WTC11 (cell line): ENCODE data around the gene RAD51. TPM values are rescaled to one million over a fixed set of nuclear protein-coding genes. Genes with fewer than 3 reads are reported as not detected.
A peak's percentile ranks its signal among the peaks of the same experiment; 100 is the strongest.

Source experiments
- ATAC-seq: fragments of 200-7000 bp; cut with Tn5 transposase; 2 replicates; pipeline ENCODE4 v1.10.0; 2021; ENCODE audit warnings: mild to moderate bottlenecking, moderate library complexity
- CTCF ChIA-PET: fragments of 300-600 bp; sonication (Branson Sonifier 250); formaldehyde crosslinking; loops from one replicate; lab custom pipeline; 2021; ENCODE audit warnings: antibody characterized with exemption; lab: Charles Lee
- POLR2A ChIA-PET: fragments of 350-600 bp; sonication (Branson Sonifier 250); formaldehyde crosslinking; loops from one replicate; lab custom pipeline; 2021; ENCODE audit warnings: antibody characterized with exemption; lab: Charles Lee
- DNase-seq: peaks from one replicate; pipeline ENCODE4 v3.0.0; 2021; ENCODE audit warnings: low spot score
- H3K27ac Mint-ChIP-seq: 2 replicates; pipeline ENCODE4 v1.8.0; 2021; ENCODE audit warnings: mixed read lengths
- H3K27me3 Mint-ChIP-seq: 2 replicates; pipeline ENCODE4 v1.8.0; 2021; ENCODE audit warnings: low read depth, mild to moderate bottlenecking, moderate library complexity, mixed read lengths
- H3K36me3 Mint-ChIP-seq: 2 replicates; pipeline ENCODE4 v1.8.0; 2021; ENCODE audit warnings: mixed read lengths
- H3K4me1 Mint-ChIP-seq: 2 replicates; pipeline ENCODE4 v1.8.0; 2022; ENCODE audit warnings: mixed read lengths
- H3K4me3 Mint-ChIP-seq: 2 replicates; pipeline ENCODE4 v1.8.0; 2021; ENCODE audit warnings: mild to moderate bottlenecking, moderate library complexity, mixed read lengths
- H3K9me3 Mint-ChIP-seq: 2 replicates; pipeline ENCODE4 v1.8.0; 2021; ENCODE audit warnings: mixed read lengths
- CBFB ChIP-seq: sonication (generic); formaldehyde crosslinking; IDR thresholded peaks from 2 replicates; pipeline ENCODE4 v1.8.1; 2022; ENCODE audit warnings: mild to moderate bottlenecking, low read depth, missing genetic modification reagents
- E2F5 ChIP-seq: sonication (generic); formaldehyde crosslinking; IDR thresholded peaks from 2 replicates; pipeline ENCODE4 v1.8.1; 2022; ENCODE audit warnings: mild to moderate bottlenecking, moderate library complexity, missing genetic modification reagents
- GABPB1 ChIP-seq: sonication (generic); formaldehyde crosslinking; IDR thresholded peaks from 2 replicates; pipeline ENCODE4 v1.8.1; 2023; ENCODE audit warnings: mild to moderate bottlenecking, missing genetic modification reagents
- HMGA2 ChIP-seq: fragments of 250-450 bp; sonication (Bioruptor Pico); IDR thresholded peaks from 2 replicates; pipeline ENCODE4 v1.4.0; 2021; ENCODE audit warnings: mild to moderate bottlenecking, moderate library complexity
- KAT7 ChIP-seq: sonication (generic); formaldehyde crosslinking; IDR thresholded peaks from 2 replicates; pipeline ENCODE4 v1.8.1; 2023; ENCODE audit warnings: missing genetic modification reagents, mild to moderate bottlenecking, borderline replicate concordance
- MAX ChIP-seq: sonication (generic); formaldehyde crosslinking; IDR thresholded peaks from 2 replicates; pipeline ENCODE4 v1.8.0; 2022; ENCODE audit warnings: mild to moderate bottlenecking, missing genetic modification reagents
- MXD4 ChIP-seq: fragments of 250-450 bp; sonication (Bioruptor Pico); IDR thresholded peaks from 2 replicates; pipeline ENCODE4 v1.8.0; 2021; ENCODE audit warnings: mild to moderate bottlenecking, moderate library complexity, borderline replicate concordance
- OVOL2 ChIP-seq: fragments of 250-450 bp; sonication (Bioruptor Pico); IDR thresholded peaks from 2 replicates; pipeline ENCODE4 v1.9.0; 2021; ENCODE audit warnings: mild to moderate bottlenecking, borderline replicate concordance
- TEAD4 ChIP-seq: sonication (generic); formaldehyde crosslinking; IDR thresholded peaks from 2 replicates; pipeline ENCODE4 v1.8.0; 2022; ENCODE audit warnings: mild to moderate bottlenecking, missing genetic modification reagents
- ZNF232 ChIP-seq: sonication (generic); formaldehyde crosslinking; IDR thresholded peaks from 2 replicates; pipeline ENCODE4 v1.8.0; 2022; ENCODE audit warnings: mild to moderate bottlenecking, missing genetic modification reagents
- ZNF263 ChIP-seq: sonication (generic); formaldehyde crosslinking; IDR thresholded peaks from 2 replicates; pipeline ENCODE4 v1.8.1; 2022; ENCODE audit warnings: low read depth, mild to moderate bottlenecking, moderate library complexity, missing genetic modification reagents
- ZNF416 ChIP-seq: fragments of 250-450 bp; sonication (Bioruptor Pico); IDR thresholded peaks from 2 replicates; pipeline ENCODE4 v1.9.0; 2021; ENCODE audit warnings: mild to moderate bottlenecking, inconsistent platforms
- ZNF512 ChIP-seq: sonication (generic); formaldehyde crosslinking; IDR thresholded peaks from 2 replicates; pipeline ENCODE4 v1.8.1; 2022; ENCODE audit warnings: missing genetic modification reagents, borderline replicate concordance
- ZNF671 ChIP-seq: fragments of 250-450 bp; sonication (Bioruptor Pico); IDR thresholded peaks from 2 replicates; pipeline ENCODE4 v1.8.0; 2021; ENCODE audit warnings: mild to moderate bottlenecking
- ZSCAN18 ChIP-seq: fragments of 250-450 bp; sonication (Bioruptor Pico); IDR thresholded peaks from 2 replicates; pipeline ENCODE4 v2.1.2; 2022; ENCODE audit warnings: mild to moderate bottlenecking, moderate library complexity
- total RNA-seq: library from RNA; stranded (reverse); gene quantifications from 3 replicates; pipeline ENCODE4 v1.2.3, GENCODE V29; 2021
- TF ChIP-seq, protein P1 (sequence below): sonication (generic); formaldehyde crosslinking; IDR thresholded peaks from 2 replicates; pipeline ENCODE4 v1.8.0; 2022; ENCODE audit warnings: mild to moderate bottlenecking, missing genetic modification reagents
- TF ChIP-seq, protein P2 (sequence below): sonication (generic); formaldehyde crosslinking; IDR thresholded peaks from 2 replicates; pipeline ENCODE4 v1.8.0; 2022; ENCODE audit warnings: mild to moderate bottlenecking, missing genetic modification reagents
- TF ChIP-seq, protein P3 (sequence below): sonication (generic); formaldehyde crosslinking; IDR thresholded peaks from 2 replicates; pipeline ENCODE4 v1.8.0; 2023; ENCODE audit warnings: missing genetic modification reagents

RAD51 gene
- total RNA-seq, 1 experiment from 2014 or later, result 36.4 TPM

- Mint-ChIP-seq H3K9me3 (no peaks in the 10 kb centered on the region), H3K27ac (no peak overlapping the region), H3K27me3 (no peaks in the 10 kb centered on the region), H3K36me3 (peaks cover 20% of the 10 kb centered on the region), H3K4me3 (no peak overlapping the region), H3K4me1 (no peaks in the 10 kb centered on the region)
- DNase-seq (no peak), ATAC-seq (no peak)
- TF ChIP-seq OVOL2 (CRISPR knock-in tag) (no peak), ZNF671 (CRISPR knock-in tag) (no peak), MXD4 (no peak)
- TF ChIP-seq, protein P1, sequence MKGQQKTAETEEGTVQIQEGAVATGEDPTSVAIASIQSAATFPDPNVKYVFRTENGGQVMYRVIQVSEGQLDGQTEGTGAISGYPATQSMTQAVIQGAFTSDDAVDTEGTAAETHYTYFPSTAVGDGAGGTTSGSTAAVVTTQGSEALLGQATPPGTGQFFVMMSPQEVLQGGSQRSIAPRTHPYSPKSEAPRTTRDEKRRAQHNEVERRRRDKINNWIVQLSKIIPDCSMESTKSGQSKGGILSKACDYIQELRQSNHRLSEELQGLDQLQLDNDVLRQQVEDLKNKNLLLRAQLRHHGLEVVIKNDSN, result no peak
- CTCF ChIA-PET, result interaction anchor here (0.7 kb wide), 1 partner anchor 255 kb away, joined by 3 read pairs; no protein-coding TSS in a partner anchor
- POLR2A ChIA-PET, result interaction anchor here (0.7 kb wide), 1 partner anchor 531 kb away, joined by 3 read pairs; no protein-coding TSS in a partner anchor
These were observed 44.5 kb upstream of the RAD51 start for GRCh38 chr15:40650479-40650878.

DNA sequence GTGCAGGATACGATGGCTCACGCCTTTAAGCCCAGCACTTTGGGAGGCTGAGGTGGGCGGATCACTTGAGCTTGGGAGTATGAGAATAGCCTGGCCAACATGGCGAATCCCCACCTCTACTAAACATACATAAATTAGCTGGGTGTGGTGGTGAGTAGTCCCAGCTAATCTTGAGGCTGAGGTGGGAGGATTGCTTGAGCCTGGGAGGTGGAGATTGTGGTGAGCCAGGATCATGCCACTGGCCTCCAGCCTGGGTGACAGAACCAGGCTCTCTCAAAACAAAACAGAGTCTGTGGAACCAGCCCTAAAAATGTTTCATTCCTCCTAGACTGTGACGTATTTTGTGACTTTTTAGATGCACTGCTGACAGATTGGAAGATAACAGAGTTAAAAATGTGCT, 34.3 kb upstream of the RAD51 start:
- H3K4me1 Mint-ChIP-seq, result no peaks in the 10 kb centered on the region
- H3K4me3 Mint-ChIP-seq, result no peak overlapping the region
- H3K9me3 Mint-ChIP-seq, result peaks cover 4% of the 10 kb centered on the region; the same call in 1 of the 2 replicates
- ATAC-seq, result no peak
- TF ChIP-seq ZNF512 (no peak), ZSCAN18 (CRISPR knock-in tag) (no peak), TEAD4 (CRISPR knock-in tag) (no peak), HMGA2 (no peak), KAT7 (no peak), ZNF263 (CRISPR knock-in tag) (no peak), MAX (CRISPR knock-in tag) (no peak), E2F5 (CRISPR knock-in tag) (no peak), ZNF232 (CRISPR knock-in tag) (no peak), GABPB1 (CRISPR knock-in tag) (no peak), CBFB (CRISPR knock-in tag) (no peak), ZNF416 (CRISPR knock-in tag) (no peak), ZNF671 (CRISPR knock-in tag) (no peak)
- TF ChIP-seq, protein P2, sequence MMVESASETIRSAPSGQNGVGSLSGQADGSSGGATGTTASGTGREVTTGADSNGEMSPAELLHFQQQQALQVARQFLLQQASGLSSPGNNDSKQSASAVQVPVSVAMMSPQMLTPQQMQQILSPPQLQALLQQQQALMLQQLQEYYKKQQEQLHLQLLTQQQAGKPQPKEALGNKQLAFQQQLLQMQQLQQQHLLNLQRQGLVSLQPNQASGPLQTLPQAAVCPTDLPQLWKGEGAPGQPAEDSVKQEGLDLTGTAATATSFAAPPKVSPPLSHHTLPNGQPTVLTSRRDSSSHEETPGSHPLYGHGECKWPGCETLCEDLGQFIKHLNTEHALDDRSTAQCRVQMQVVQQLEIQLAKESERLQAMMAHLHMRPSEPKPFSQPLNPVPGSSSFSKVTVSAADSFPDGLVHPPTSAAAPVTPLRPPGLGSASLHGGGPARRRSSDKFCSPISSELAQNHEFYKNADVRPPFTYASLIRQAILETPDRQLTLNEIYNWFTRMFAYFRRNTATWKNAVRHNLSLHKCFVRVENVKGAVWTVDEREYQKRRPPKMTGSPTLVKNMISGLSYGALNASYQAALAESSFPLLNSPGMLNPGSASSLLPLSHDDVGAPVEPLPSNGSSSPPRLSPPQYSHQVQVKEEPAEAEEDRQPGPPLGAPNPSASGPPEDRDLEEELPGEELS (CRISPR knock-in tag), result no peak
- TF ChIP-seq, protein P3, sequence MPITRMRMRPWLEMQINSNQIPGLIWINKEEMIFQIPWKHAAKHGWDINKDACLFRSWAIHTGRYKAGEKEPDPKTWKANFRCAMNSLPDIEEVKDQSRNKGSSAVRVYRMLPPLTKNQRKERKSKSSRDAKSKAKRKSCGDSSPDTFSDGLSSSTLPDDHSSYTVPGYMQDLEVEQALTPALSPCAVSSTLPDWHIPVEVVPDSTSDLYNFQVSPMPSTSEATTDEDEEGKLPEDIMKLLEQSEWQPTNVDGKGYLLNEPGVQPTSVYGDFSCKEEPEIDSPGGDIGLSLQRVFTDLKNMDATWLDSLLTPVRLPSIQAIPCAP (CRISPR knock-in tag), result no peak
- peaks cover 31% of the 10 kb centered on the region for H3K36me3 Mint-ChIP-seq
- H3K27me3 Mint-ChIP-seq, result no peaks in the 10 kb centered on the region
- POLR2A ChIA-PET, result no interaction called here
- no peak for DNase-seq
- CTCF ChIA-PET, result no interaction called here
- H3K27ac Mint-ChIP-seq, result 0 out of 2 replicates have a peak overlapping the region, but pooled peaks have one; percentile 53
